ENCODE data around the gene MRPL58.
"Not testable (repeated sequence)": the region's sequence is repeated elsewhere in the genome, so short reads cannot be mapped to it uniquely, and the experiment has no call there.

DNA sequence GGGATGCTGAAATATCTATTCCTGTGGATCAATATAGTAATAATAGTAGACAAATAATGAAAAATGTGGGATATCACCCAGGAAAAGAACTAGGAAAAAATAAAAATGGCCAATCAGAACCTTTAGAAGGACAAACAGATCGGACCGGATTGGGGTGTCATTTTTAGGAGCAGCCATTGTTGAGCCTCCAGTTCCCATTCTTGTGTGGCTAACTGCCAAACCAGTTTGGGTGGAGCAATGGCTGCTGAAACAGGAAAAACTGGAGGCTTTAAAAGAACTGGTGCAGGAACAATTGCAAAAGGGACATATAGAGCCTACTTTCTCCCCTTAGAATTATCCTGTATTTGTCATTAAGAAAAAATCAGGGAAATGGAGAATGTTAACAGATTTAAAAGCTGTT, 14.2 kb downstream of the MRPL58 start:
- TF ChIP-seq, protein P1, sequence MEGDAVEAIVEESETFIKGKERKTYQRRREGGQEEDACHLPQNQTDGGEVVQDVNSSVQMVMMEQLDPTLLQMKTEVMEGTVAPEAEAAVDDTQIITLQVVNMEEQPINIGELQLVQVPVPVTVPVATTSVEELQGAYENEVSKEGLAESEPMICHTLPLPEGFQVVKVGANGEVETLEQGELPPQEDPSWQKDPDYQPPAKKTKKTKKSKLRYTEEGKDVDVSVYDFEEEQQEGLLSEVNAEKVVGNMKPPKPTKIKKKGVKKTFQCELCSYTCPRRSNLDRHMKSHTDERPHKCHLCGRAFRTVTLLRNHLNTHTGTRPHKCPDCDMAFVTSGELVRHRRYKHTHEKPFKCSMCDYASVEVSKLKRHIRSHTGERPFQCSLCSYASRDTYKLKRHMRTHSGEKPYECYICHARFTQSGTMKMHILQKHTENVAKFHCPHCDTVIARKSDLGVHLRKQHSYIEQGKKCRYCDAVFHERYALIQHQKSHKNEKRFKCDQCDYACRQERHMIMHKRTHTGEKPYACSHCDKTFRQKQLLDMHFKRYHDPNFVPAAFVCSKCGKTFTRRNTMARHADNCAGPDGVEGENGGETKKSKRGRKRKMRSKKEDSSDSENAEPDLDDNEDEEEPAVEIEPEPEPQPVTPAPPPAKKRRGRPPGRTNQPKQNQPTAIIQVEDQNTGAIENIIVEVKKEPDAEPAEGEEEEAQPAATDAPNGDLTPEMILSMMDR (IDR thresholded peaks at IDR 0.05 in 4 of 5, conservative IDR thresholded peaks at IDR 0.05 in 1 of 5): not testable (repeated sequence)
- not testable (repeated sequence) for TF ChIP-seq POLR2A (IDR thresholded peaks at IDR 0.05)

Measured in gastrocnemius medialis (tissue), 4 donors.